H1 (cell line): Measurements from ENCODE around the gene PTPRG. TPM values are rescaled to one million over a fixed set of nuclear protein-coding genes. Genes with fewer than 3 reads are reported as not detected.

Source experiments
- CTCF ChIA-PET: fragments of 300-600 bp; sonication (Branson Sonifier 250); formaldehyde crosslinking; loops from one replicate; lab custom pipeline; 2021; ENCODE audit not compliant: partially characterized antibody; lab: Charles Lee
- POLR2A ChIA-PET: fragments of 300-600 bp; sonication (Branson Sonifier 250); formaldehyde crosslinking; loops from one replicate; lab custom pipeline; 2021; ENCODE audit warnings: inconsistent platforms; ENCODE audit not compliant: partially characterized antibody; lab: Charles Lee
- DNase-seq, 2 experiments: peaks; one replicate each; pipeline versions ENCODE4 v3.0.0 to v3.0.0-alpha.2; 2010 to 2022; ENCODE audit warnings: low spot score in 2 of 2, low read depth in 1 of 2, mixed read lengths in 1 of 2
- FAIRE-seq: peaks from 2 replicates; lab custom pipeline; 2011; peaks lifted over from hg19 to GRCh38; lab: Jason Lieb, UNC
- H2AFZ ChIP-seq: 2 replicates; pipeline ENCODE4 v1.8.1; 2012; ENCODE audit warnings: low read length, inconsistent platforms
- H2AK5ac ChIP-seq: 2 replicates; pipeline ENCODE4 v1.6.1; 2013; ENCODE audit warnings: low read depth, low read length
- H2BK120ac ChIP-seq: replicated peaks from 2 replicates; pipeline ENCODE3; 2013; ENCODE audit warnings: low read depth, low read length, inconsistent platforms
- H2BK12ac ChIP-seq: 2 replicates; pipeline ENCODE4 v1.6.1; 2013; ENCODE audit warnings: low read depth, low read length
- H2BK15ac ChIP-seq: 2 replicates; pipeline ENCODE4 v1.6.1; 2013; ENCODE audit warnings: low read length
- H2BK20ac ChIP-seq: 2 replicates; pipeline ENCODE4 v1.6.1; 2013; ENCODE audit warnings: low read length
- H2BK5ac ChIP-seq: 2 replicates; pipeline ENCODE4 v1.6.1; 2013; ENCODE audit warnings: low read depth, low read length
- H3K14ac ChIP-seq: 2 replicates; pipeline ENCODE4 v1.6.1; 2013; ENCODE audit warnings: inconsistent platforms; ENCODE audit not compliant: insufficient read length
- H3K18ac ChIP-seq: 2 replicates; pipeline ENCODE4 v1.6.1; 2013; ENCODE audit warnings: low read length; ENCODE audit errors: extremely low read depth
- H3K23ac ChIP-seq: 2 replicates; pipeline ENCODE4 v1.6.1; 2013; ENCODE audit warnings: inconsistent platforms; ENCODE audit not compliant: insufficient read length
- H3K23me2 ChIP-seq: 2 replicates; pipeline ENCODE4 v1.6.1; 2013; ENCODE audit warnings: low read depth, low read length
- H3K27ac ChIP-seq: 2 replicates; pipeline ENCODE4 v1.6.1; 2011; ENCODE audit warnings: low read depth, low read length, inconsistent platforms
- H3K27me3 ChIP-seq, 4 experiments: replicated peaks in 1 of 4; 1 replicate in 1 of 4; 2 replicates in 3 of 4; pipeline versions ENCODE4 v1.6.1 to v1.8.1; 2011 to 2013; ENCODE audit warnings: low read length in 3 of 4, mild to moderate bottlenecking in 3 of 4, inconsistent platforms in 2 of 4, mixed read lengths in 2 of 4, moderate library complexity in 1 of 4; ENCODE audit not compliant: control insufficient read depth in 3 of 4, insufficient read depth in 3 of 4; ENCODE audit errors: extremely low read depth in 1 of 4
- H3K36me3 ChIP-seq, 4 experiments: 2 replicates each; pipeline versions ENCODE4 v1.6.1 to v1.8.1; 2011 to 2013; ENCODE audit warnings: mild to moderate bottlenecking in 4 of 4, low read length in 3 of 4, moderate library complexity in 2 of 4, control low read depth in 1 of 4, inconsistent platforms in 1 of 4; ENCODE audit not compliant: insufficient read depth in 4 of 4, control insufficient read depth in 2 of 4
- H3K4ac ChIP-seq: replicated peaks from 2 replicates; pipeline ENCODE3; 2013; ENCODE audit warnings: low read length, low read depth, mixed read lengths, inconsistent platforms; ENCODE audit not compliant: insufficient read length
- H3K4me1 ChIP-seq, 4 experiments: replicated peaks in 1 of 4; 1 replicate in 1 of 4; 2 replicates in 3 of 4; pipeline versions ENCODE4 v1.6.1 to v1.8.1; 2011 to 2013; ENCODE audit warnings: low read length in 3 of 4, inconsistent platforms in 2 of 4, mixed read lengths in 1 of 4; ENCODE audit not compliant: insufficient read depth in 4 of 4, control insufficient read depth in 3 of 4
- H3K4me2 ChIP-seq, 2 experiments: 2 replicates each; pipeline versions ENCODE4 v1.6.1 to v1.8.1; 2011 to 2013; ENCODE audit warnings: low read depth in 2 of 2, low read length in 2 of 2, control low read depth in 1 of 2, inconsistent platforms in 1 of 2, mild to moderate bottlenecking in 1 of 2; ENCODE audit not compliant: insufficient read depth in 1 of 2
- H3K4me3 ChIP-seq, 4 experiments: fragments of 200-600, 300-600 bp in 1 of 4; sonication (generic), shearing (Covaris generic), sonication (Bioruptor Twin) in 1 of 4; 2 replicates each; pipeline versions ENCODE4 v1.5.1 to v1.8.1; 2011 to 2016; ENCODE audit warnings: low read length in 4 of 4, low read depth in 3 of 4, control low read depth in 2 of 4, inconsistent platforms in 2 of 4, mild to moderate bottlenecking in 2 of 4, mixed read lengths in 1 of 4, moderate library complexity in 1 of 4; ENCODE audit not compliant: insufficient read depth in 2 of 4; ENCODE audit errors: extremely low read depth in 1 of 4
- H3K56ac ChIP-seq: replicated peaks from 2 replicates; pipeline ENCODE3; 2013; ENCODE audit warnings: low read depth, mild to moderate bottlenecking, mixed read lengths, low read length, inconsistent platforms; ENCODE audit not compliant: insufficient read length
- H3K79me1 ChIP-seq: 2 replicates; pipeline ENCODE4 v1.6.1; 2013; ENCODE audit warnings: low read depth, low read length, control low read depth
- H3K79me2 ChIP-seq, 2 experiments: 2 replicates each; pipeline versions ENCODE4 v1.6.1 to v1.8.1; 2012 to 2013; ENCODE audit warnings: low read length in 2 of 2, mild to moderate bottlenecking in 2 of 2, inconsistent platforms in 1 of 2; ENCODE audit not compliant: insufficient read depth in 2 of 2, control insufficient read depth in 1 of 2
- H3K9ac ChIP-seq, 4 experiments: replicated peaks in 1 of 4; 1 replicate in 1 of 4; 2 replicates in 3 of 4; pipeline versions ENCODE4 v1.6.1 to v1.8.1; 2011 to 2013; ENCODE audit warnings: low read depth in 3 of 4, low read length in 3 of 4, control low read depth in 2 of 4, mild to moderate bottlenecking in 2 of 4, moderate library complexity in 2 of 4, inconsistent platforms in 1 of 4; ENCODE audit errors: extremely low read depth in 1 of 4
- H3K9me3 ChIP-seq, 2 experiments: 2 replicates each; pipeline versions ENCODE4 v1.6.1 to v1.8.1; 2012 to 2013; ENCODE audit warnings: mild to moderate bottlenecking in 2 of 2, moderate library complexity in 2 of 2, control low read depth in 1 of 2, inconsistent platforms in 1 of 2, low read depth in 1 of 2, low read length in 1 of 2, mixed read lengths in 1 of 2; ENCODE audit not compliant: insufficient read depth in 2 of 2
- H4K20me1 ChIP-seq, 2 experiments: replicated peaks in 1 of 2; 2 replicates each; pipeline versions ENCODE3 to v1.8.1; 2011 to 2013; ENCODE audit warnings: inconsistent platforms in 2 of 2, low read length in 2 of 2, mild to moderate bottlenecking in 1 of 2; ENCODE audit not compliant: insufficient read depth in 2 of 2, control insufficient read depth in 1 of 2
- H4K5ac ChIP-seq: 2 replicates; pipeline ENCODE4 v1.6.1; 2013; ENCODE audit warnings: low read length, low read depth, mixed read lengths, inconsistent platforms; ENCODE audit not compliant: insufficient read length
- H4K8ac ChIP-seq: 2 replicates; pipeline ENCODE4 v1.8.0; 2013; ENCODE audit warnings: mild to moderate bottlenecking, moderate library complexity, low read length, inconsistent platforms; ENCODE audit not compliant: insufficient read depth; ENCODE audit errors: extremely low read depth
- H4K91ac ChIP-seq: replicated peaks from 2 replicates; pipeline ENCODE3; 2013; ENCODE audit warnings: low read length, mixed read lengths, inconsistent platforms; ENCODE audit not compliant: insufficient read length
- CTCF ChIP-seq, 3 experiments: IDR thresholded peaks; 1 replicate in 2 of 3; 2 replicates in 1 of 3; pipeline versions ENCODE4 v1.5.1 to v1.6.1; 2011; ENCODE audit warnings: low read length in 3 of 3, mild to moderate bottlenecking in 3 of 3, inconsistent platforms in 2 of 3, low read depth in 1 of 3, moderate library complexity in 1 of 3; ENCODE audit not compliant: insufficient read depth in 1 of 3; ENCODE audit errors: control extremely low read depth in 1 of 3
- FOSL1 ChIP-seq: IDR thresholded peaks from 2 replicates; pipeline ENCODE4 v1.6.1; 2011; ENCODE audit warnings: mild to moderate bottlenecking, low read depth, low read length, moderate library complexity; ENCODE audit not compliant: insufficient read depth
- KDM4A ChIP-seq: IDR thresholded peaks from one replicate; pipeline ENCODE4 v1.7.1; 2012; ENCODE audit warnings: low read depth, mild to moderate bottlenecking, moderate library complexity, low read length, inconsistent platforms; ENCODE audit not compliant: severe bottlenecking
- KDM5A ChIP-seq: fragments of 200-600 bp; IDR thresholded peaks from 2 replicates; pipeline ENCODE4 v1.7.1; 2012; ENCODE audit warnings: mild to moderate bottlenecking, low read length, inconsistent platforms, mixed read lengths
- PHF8 ChIP-seq: fragments of 200-600 bp; sonication (generic); conservative IDR thresholded peaks from 2 replicates; pipeline ENCODE4 v1.7.1; 2012; ENCODE audit warnings: low read depth, mild to moderate bottlenecking, inconsistent platforms, low read length, moderate library complexity
- RFX5 ChIP-seq: IDR thresholded peaks from 2 replicates; pipeline ENCODE4 v1.6.1; 2011; ENCODE audit warnings: low read depth, low read length, improper control_type of control experiment, borderline replicate concordance
- RXRA ChIP-seq: IDR thresholded peaks from 2 replicates; pipeline ENCODE4 v1.6.1; 2011; ENCODE audit warnings: low read depth, mild to moderate bottlenecking, low read length, moderate library complexity; ENCODE audit not compliant: insufficient read depth
- SIRT6 ChIP-seq: IDR thresholded peaks from one replicate; pipeline ENCODE4 v1.7.1; 2012; ENCODE audit warnings: low read length, inconsistent platforms
- TBP ChIP-seq: IDR thresholded peaks from 2 replicates; pipeline ENCODE4 v1.6.1; 2011; ENCODE audit warnings: low read depth, low read length, improper control_type of control experiment
- TCF12 ChIP-seq: IDR thresholded peaks from 2 replicates; pipeline ENCODE4 v1.6.1; 2011; ENCODE audit warnings: low read depth, mild to moderate bottlenecking, low read length
- WGBS, 2 experiments: shearing (Covaris generic) in 1 of 2; methylation state at CpG; one replicate each; pipeline versions ENCODE4 v1.1.6 to v1.1.7; 2013 to 2015; ENCODE audit warnings: low lambda C conversion rate in 2 of 2, mixed read lengths in 2 of 2, inconsistent platforms in 1 of 2, low coverage in 1 of 2, missing lambda C conversion rate in 1 of 2; ENCODE audit not compliant: insufficient replicate concordance in 2 of 2, insufficient coverage in 1 of 2, insufficient read length in 1 of 2; ENCODE audit errors: extremely low coverage in 1 of 2, missing lambda C conversion rate in 1 of 2; 5-methylcytosine and 5-hydroxymethylcytosine counted together
- polyA plus RNA-seq, 7 experiments: library from polyadenylated mRNA; depleted of rRNA in 3 of 7; stranded (reverse) in 5 of 7; unstranded in 2 of 7; fragments of >200 nt in 5 of 7; fragments of 200-250 nt in 2 of 7; gene quantifications; 1 replicate in 5 of 7; 2 replicates in 1 of 7; 4 replicates in 1 of 7; pipeline versions ENCODE4 v1.2.1 to v1.2.3, GENCODE V29; 2011 to 2013; ENCODE audit warnings: missing spikeins in 2 of 7, mixed read lengths in 2 of 7
- total RNA-seq: library from RNA; stranded (reverse); fragmentation: NEBNext Ultra II Directional; extraction: Animal tissue kit (Norgen Biotek cat#: 25700); gene quantifications from 2 replicates; pipeline ENCODE4 v1.2.1, GENCODE V29; 2021
- TF ChIP-seq, protein P1 (sequence below): IDR thresholded peaks from 2 replicates; pipeline ENCODE4 v1.6.1; 2011; ENCODE audit warnings: low read length, improper control_type of control experiment

Gene PTPRG
- total and polyA plus RNA-seq, 2 of the 8 experiments (the other 6 are each of a cell fraction or from before 2014, with no cell fraction given): 23.3 to 96.2 TPM

- H2AFZ ChIP-seq: no peak overlapping the region
- POLR2A ChIA-PET: no interaction called here
- no peak overlapping the region for H4K91ac ChIP-seq
- H3K4me2 ChIP-seq: no peak overlapping the region
- H2BK5ac ChIP-seq: no peak overlapping the region
- H3K23ac ChIP-seq: no peak overlapping the region
- H3K56ac ChIP-seq: no peak overlapping the region
- no peak overlapping the region for H3K9ac ChIP-seq
- H4K20me1 ChIP-seq: peaks cover 3 to 8% of the 10 kb centered on the region in 2 experiments
- no peak overlapping the region for H2BK20ac ChIP-seq
- H3K79me2 ChIP-seq: peaks cover 26 to 99% of the 10 kb centered on the region in 2 experiments
- no peak overlapping the region for H4K8ac ChIP-seq
- H3K14ac ChIP-seq: no peak overlapping the region
- H3K23me2 ChIP-seq: no peaks in the 10 kb centered on the region
- H2BK12ac ChIP-seq: no peak overlapping the region
- 85% methylated on average over 2 of the region's 2 CpGs; no CpG with 5 or more reads in 1 of the 2 experiments for WGBS, 2 experiments
- no peak overlapping the region for H3K4me3 ChIP-seq
- no peak overlapping the region for H3K27ac ChIP-seq
- H2BK15ac ChIP-seq: no peak overlapping the region
- H3K36me3 ChIP-seq: peaks cover 0 to under 1% (median 0%) of the 10 kb centered on the region in 4 experiments; a peak in 3 of 8 replicates
- H3K4ac ChIP-seq: no peak overlapping the region
- H3K18ac ChIP-seq: no peak overlapping the region
- H3K9me3 ChIP-seq: peaks cover 0 to 7% of the 10 kb centered on the region in 2 experiments; a peak in 2 of 4 replicates
- no peak overlapping the region for H2BK120ac ChIP-seq
- H3K27me3 ChIP-seq: no peaks in the 10 kb centered on the region
- DNase-seq: no peak
- H2AK5ac ChIP-seq: no peak overlapping the region
- FAIRE-seq: peak; percentile 55
- CTCF ChIA-PET: no interaction called here
- H3K4me1 ChIP-seq: peaks cover 0 to 12% (median 2%) of the 10 kb centered on the region in 4 experiments; a peak in 5 of 7 replicates
- no peak overlapping the region for H4K5ac ChIP-seq
- peaks cover 3% of the 10 kb centered on the region; the same call in 1 of the 2 replicates for H3K79me1 ChIP-seq
- no peak for TF ChIP-seq TBP
- TF ChIP-seq, protein P1, sequence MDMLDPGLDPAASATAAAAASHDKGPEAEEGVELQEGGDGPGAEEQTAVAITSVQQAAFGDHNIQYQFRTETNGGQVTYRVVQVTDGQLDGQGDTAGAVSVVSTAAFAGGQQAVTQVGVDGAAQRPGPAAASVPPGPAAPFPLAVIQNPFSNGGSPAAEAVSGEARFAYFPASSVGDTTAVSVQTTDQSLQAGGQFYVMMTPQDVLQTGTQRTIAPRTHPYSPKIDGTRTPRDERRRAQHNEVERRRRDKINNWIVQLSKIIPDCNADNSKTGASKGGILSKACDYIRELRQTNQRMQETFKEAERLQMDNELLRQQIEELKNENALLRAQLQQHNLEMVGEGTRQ: no peak
- TF ChIP-seq RFX5: no peak
- TF ChIP-seq KDM5A: no peak
- no peak for TF ChIP-seq RXRA
- TF ChIP-seq SIRT6: no peak
- TF ChIP-seq TCF12: no peak
- no peak for TF ChIP-seq CTCF (IDR thresholded peaks at IDR 0.05; ENCODE audit: control extremely low read depth in 1 of 3, insufficient read depth in 1 of 3, low read depth in 1 of 3, low read length in 3 of 3)
- TF ChIP-seq PHF8: no peak
- TF ChIP-seq KDM4A: no peak
- no peak for TF ChIP-seq FOSL1
Measured at GRCh38 chr3:61639991-61640390, 78.6 kb downstream of the PTPRG start.
